Measurements from ENCODE around the gene SCN8A.

GRCh38 chr12:51829011-51829481 lies 238.0 kb downstream of the SCN8A start:
- TF ChIP-seq CTCF (conservative IDR thresholded peaks at IDR 0.05; ENCODE audit: low read depth, low read length) (no peak), EZH2 (IDR thresholded peaks at IDR 0.05; ENCODE audit: borderline replicate concordance, low read depth, low read length, poor library complexity, severe bottlenecking) (no peak)

Measured in A673 (cell line).